Fibroblast of skin of back (primary cell): Measurements from ENCODE around the gene BGN.

ENCODE experiments used
- DNase-seq: peaks from one replicate; pipeline ENCODE4 v3.0.0-alpha.2; 2013

Gene BGN

GRCh38 chrX:153460826-153461225, 34.0 kb upstream of the BGN start:
- DNase-seq, result peak; percentile 36

- DNase-seq, result no peak
Measured at GRCh38 chrX:153462291-153462690, 32.5 kb upstream of the BGN start.

- DNase-seq, result no peak
Measured at GRCh38 chrX:153463031-153463430, 31.7 kb upstream of the BGN start.

GRCh38 chrX:153463556-153463955, 31.2 kb upstream of the BGN start:
- no peak for DNase-seq

GRCh38 chrX:153464116-153464515, 30.7 kb upstream of the BGN start:
- DNase-seq, result no peak

GRCh38 chrX:153465691-153466380, 28.9 kb upstream of the BGN start:
- no peak for DNase-seq

- DNase-seq, result peak; percentile 17
Measured at GRCh38 chrX:153468008-153468580, 26.7 kb upstream of the BGN start.

- peak; percentile 39 for DNase-seq
Measured at GRCh38 chrX:153469811-153470410, 24.9 kb upstream of the BGN start.

GRCh38 chrX:153470411-153471363, 24.1 kb upstream of the BGN start, which contains the start of gene HAUS7:
HAUS7 (minus strand) TSS chrX:153470576; CDS start chrX:153470557, 19 bp downstream.
- DNase-seq, result peak; percentile 87

GRCh38 chrX:153471663-153472280, 23.0 kb upstream of the BGN start:
- peak; percentile 80 for DNase-seq

- DNase-seq, result no peak
Measured at GRCh38 chrX:153473126-153473525, 21.7 kb upstream of the BGN start.

- no peak for DNase-seq
Measured at GRCh38 chrX:153474266-153474665, 20.5 kb upstream of the BGN start.

GRCh38 chrX:153474718-153475117, 20.1 kb upstream of the BGN start:
- peak; percentile 83 for DNase-seq

GRCh38 chrX:153475271-153475670, 19.5 kb upstream of the BGN start:
- no peak for DNase-seq

GRCh38 chrX:153475751-153476281, 19.0 kb upstream of the BGN start:
- DNase-seq, result no peak

GRCh38 chrX:153476666-153477363, 18.0 kb upstream of the BGN start:
- DNase-seq, result peak; percentile 84

GRCh38 chrX:153477364-153477857, 17.4 kb upstream of the BGN start:
- DNase-seq, result no peak

GRCh38 chrX:153477901-153478300, 16.9 kb upstream of the BGN start:
- DNase-seq, result no peak

- DNase-seq, result no peak
Measured at GRCh38 chrX:153478746-153479145, 16.0 kb upstream of the BGN start.

GRCh38 chrX:153481043-153481442, 13.7 kb upstream of the BGN start:
- DNase-seq, result no peak

- DNase-seq, result no peak
Measured at GRCh38 chrX:153482376-153483015, 12.3 kb upstream of the BGN start.
